Adrenal gland (tissue), 5 donors: ENCODE results near the gene FBLIM1.

Experiments
- CTCF ChIP-seq, 6 experiments: fragments of 450-650 bp in 4 of 6; fragments of 200-600 bp in 2 of 6; sonication (generic) in 1 of 6; IDR thresholded peaks; 1 replicate in 5 of 6; 2 replicates in 1 of 6; pipeline versions ENCODE4 v1.5.1 to v1.8.0; 2016 to 2021; ENCODE audit warnings: antibody characterized with exemption in 6 of 6, mild to moderate bottlenecking in 2 of 6, moderate library complexity in 1 of 6
- POLR2A ChIP-seq, 2 donors: fragments of 450-650 bp; IDR thresholded peaks; one replicate each; pipeline ENCODE4 v1.6.1; 2017; ENCODE audit warnings: antibody characterized with exemption in 2 of 2, mild to moderate bottlenecking in 2 of 2, moderate library complexity in 1 of 2
- donor health status: DM: no; HTN: no; CAD: no.

GRCh38 chr1:15747378-15747777, 11.2 kb upstream of the FBLIM1 start:
- TF ChIP-seq CTCF (IDR thresholded peaks at IDR 0.05) (no peak), POLR2A (IDR thresholded peaks at IDR 0.05) (no peak)
